SK-N-SH (cell line): ENCODE results near the gene CASP5. TPM values are rescaled to one million over a fixed set of nuclear protein-coding genes. Genes with fewer than 3 reads are reported as not detected.

ENCODE experiments used
- CTCF ChIA-PET: fragments of 300-600, 350-600 bp; formaldehyde crosslinking; extraction: SDS; loops from one replicate; lab custom pipeline; 2021; lab: Yijun Ruan, JAX
- POLR2A ChIA-PET: fragments of 350-600 bp; sonication (Branson Sonifier 250); formaldehyde crosslinking; extraction: SDS; loops from one replicate; lab custom pipeline; 2020; ENCODE audit warnings: antibody characterized with exemption, inconsistent platforms; lab: Yijun Ruan, JAX
- DNase-seq: peaks from one replicate; pipeline ENCODE4 v3.0.0; 2012
- H2AFZ ChIP-seq: fragments of 200-600 bp; sonication (generic); 2 replicates; pipeline ENCODE4 v1.8.1; 2016; ENCODE audit warnings: antibody characterized with exemption, mild to moderate bottlenecking, low read depth
- H3F3A ChIP-seq: fragments of 200-600 bp; sonication (generic); replicated peaks from 2 replicates; pipeline ENCODE3; 2016; ENCODE audit warnings: antibody characterized with exemption, mild to moderate bottlenecking; ENCODE audit not compliant: insufficient read depth
- H3K27ac ChIP-seq, 2 experiments: fragments of 200-500 bp in 1 of 2; fragments of 200-600 bp in 1 of 2; sonication (Bioruptor generic) in 1 of 2; sonication (generic), shearing (Covaris generic) in 1 of 2; 2 replicates each; pipeline versions ENCODE4 v1.5.1 to v1.6.1; 2014 to 2016; ENCODE audit warnings: low read depth in 2 of 2, inconsistent platforms in 1 of 2, low read length in 1 of 2, mild to moderate bottlenecking in 1 of 2, mixed read lengths in 1 of 2
- H3K27me3 ChIP-seq: fragments of 200-600 bp; sonication (generic), shearing (Covaris generic); 2 replicates; pipeline ENCODE4 v1.6.1; 2016; ENCODE audit warnings: mixed run types; ENCODE audit not compliant: insufficient read depth
- H3K36me3 ChIP-seq, 2 experiments: fragments of 200-500 bp in 1 of 2; fragments of 200-600 bp in 1 of 2; sonication (Bioruptor generic) in 1 of 2; sonication (generic) in 1 of 2; replicated peaks in 1 of 2; 2 replicates each; pipeline versions ENCODE3 to v1.5.1; 2014 to 2016; ENCODE audit warnings: low read length in 1 of 2, mild to moderate bottlenecking in 1 of 2; ENCODE audit not compliant: insufficient read depth in 2 of 2, control insufficient read depth in 1 of 2
- H3K4me1 ChIP-seq, 2 experiments: fragments of 200-500 bp in 1 of 2; fragments of 200-600 bp in 1 of 2; sonication (Bioruptor generic) in 1 of 2; sonication (generic), shearing (Covaris generic) in 1 of 2; 2 replicates each; pipeline versions ENCODE4 v1.5.1 to v1.6.1; 2014 to 2016; ENCODE audit warnings: low read depth in 1 of 2, low read length in 1 of 2, mixed run types in 1 of 2; ENCODE audit not compliant: insufficient read depth in 2 of 2, control insufficient read depth in 1 of 2
- H3K4me2 ChIP-seq: fragments of 200-600 bp; sonication (generic), shearing (Covaris generic); 2 replicates; pipeline ENCODE4 v1.6.1; 2017; ENCODE audit warnings: mixed run types
- H3K4me3 ChIP-seq, 2 experiments: fragments of 200-500 bp in 1 of 2; fragments of 200-600 bp in 1 of 2; sonication (Bioruptor generic) in 1 of 2; sonication (generic), shearing (Covaris generic) in 1 of 2; 2 replicates each; pipeline versions ENCODE4 v1.5.1 to v1.8.1; 2014 to 2016; ENCODE audit warnings: low read depth in 2 of 2, inconsistent platforms in 1 of 2, low read length in 1 of 2, mild to moderate bottlenecking in 1 of 2, mixed read lengths in 1 of 2, moderate library complexity in 1 of 2
- H3K79me2 ChIP-seq: fragments of 200-600 bp; sonication (generic); 2 replicates; pipeline ENCODE4 v1.8.1; 2017; ENCODE audit warnings: mild to moderate bottlenecking; ENCODE audit not compliant: insufficient read depth
- H3K9ac ChIP-seq: fragments of 200-600 bp; sonication (generic); 2 replicates; pipeline ENCODE4 v1.6.1; 2017; ENCODE audit warnings: mixed run types
- H3K9me2 ChIP-seq: fragments of 200-600 bp; sonication (generic); 2 replicates; pipeline ENCODE4 v1.6.1; 2017; ENCODE audit warnings: mixed run types
- H3K9me3 ChIP-seq: fragments of 200-600 bp; sonication (generic); 2 replicates; pipeline ENCODE4 v1.6.1; 2017; ENCODE audit warnings: mixed run types, mild to moderate bottlenecking, moderate library complexity
- H4K20me1 ChIP-seq: fragments of 200-600 bp; sonication (generic); 2 replicates; pipeline ENCODE4 v1.6.1; 2017; ENCODE audit warnings: mild to moderate bottlenecking, mixed run types; ENCODE audit not compliant: insufficient read depth
- ELF1 ChIP-seq: IDR thresholded peaks from 2 replicates; pipeline ENCODE4 v1.4.0; 2012
- EP300 ChIP-seq, 2 experiments: IDR thresholded peaks; 2 replicates each; pipeline versions ENCODE4 v1.4.0 to v1.6.1; 2012; ENCODE audit warnings: borderline replicate concordance in 1 of 2, low read depth in 1 of 2, low read length in 1 of 2
- EZH2phosphoT487 ChIP-seq: fragments of 200-600 bp; sonication (generic); IDR thresholded peaks from 2 replicates; pipeline ENCODE4 v1.6.1; 2017; ENCODE audit warnings: low read depth, mixed run types, mild to moderate bottlenecking, antibody characterized with exemption, moderate library complexity, borderline replicate concordance
- MEF2A ChIP-seq: IDR thresholded peaks from 2 replicates; pipeline ENCODE4 v1.4.0; 2012; ENCODE audit warnings: low read depth, borderline replicate concordance
- NFIC ChIP-seq: IDR thresholded peaks from 2 replicates; pipeline ENCODE4 v1.4.0; 2012; ENCODE audit warnings: borderline replicate concordance
- RXRA ChIP-seq: IDR thresholded peaks from 2 replicates; pipeline ENCODE4 v1.4.0; 2012; ENCODE audit warnings: low read depth, mild to moderate bottlenecking, borderline replicate concordance
- SIN3A ChIP-seq: IDR thresholded peaks from 2 replicates; pipeline ENCODE4 v1.6.1; 2012; ENCODE audit warnings: low read depth, mild to moderate bottlenecking, low read length, moderate library complexity, borderline replicate concordance
- SMC3 ChIP-seq: IDR thresholded peaks from 2 replicates; pipeline ENCODE4 v1.6.1; 2012; ENCODE audit warnings: low read depth, low read length, improper control_type of control experiment
- WGBS: methylation state at CpG from one replicate; pipeline ENCODE4 v1.1.6; 2017; ENCODE audit warnings: low lambda C conversion rate; 5-methylcytosine and 5-hydroxymethylcytosine counted together
- polyA plus RNA-seq, 3 experiments: library from polyadenylated mRNA; depleted of rRNA; stranded (reverse); fragments of >200 nt; gene quantifications; 2 replicates each; pipeline ENCODE4 v1.2.3, GENCODE V29; 2012
- TF ChIP-seq, protein P1 (sequence below): IDR thresholded peaks from 2 replicates; pipeline ENCODE4; 2012
- TF ChIP-seq, protein P2 (sequence below): IDR thresholded peaks from 2 replicates; pipeline ENCODE4 v1.4.0; 2012; ENCODE audit warnings: low read depth

The CASP5 gene
- polyA plus RNA-seq, 1 of the 3 experiments (the other 2 are of a cell fraction) = not detected

DNA sequence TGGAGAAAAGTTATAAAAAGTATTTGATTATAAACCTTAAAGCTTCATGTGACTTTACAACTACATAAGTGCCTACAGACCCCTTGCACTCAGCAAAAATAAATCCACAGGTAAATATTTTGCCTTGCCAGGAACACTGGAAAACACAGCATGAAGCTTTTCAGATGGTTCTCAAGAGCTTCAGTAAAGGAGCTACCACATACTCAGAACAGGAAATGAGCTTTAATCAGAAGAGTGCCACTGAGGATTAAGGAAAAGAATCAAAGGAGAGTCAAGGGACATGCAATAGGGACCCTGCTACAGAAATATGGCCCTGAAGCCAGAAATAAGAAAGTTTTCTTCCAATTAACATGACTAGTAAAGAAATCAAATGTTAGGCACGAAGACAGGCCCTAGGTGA lies 10.8 kb upstream of the CASP5 start (continued):
- TF ChIP-seq EZH2phosphoT487 = no peak
- no peak for TF ChIP-seq MEF2A
- TF ChIP-seq, protein P1, sequence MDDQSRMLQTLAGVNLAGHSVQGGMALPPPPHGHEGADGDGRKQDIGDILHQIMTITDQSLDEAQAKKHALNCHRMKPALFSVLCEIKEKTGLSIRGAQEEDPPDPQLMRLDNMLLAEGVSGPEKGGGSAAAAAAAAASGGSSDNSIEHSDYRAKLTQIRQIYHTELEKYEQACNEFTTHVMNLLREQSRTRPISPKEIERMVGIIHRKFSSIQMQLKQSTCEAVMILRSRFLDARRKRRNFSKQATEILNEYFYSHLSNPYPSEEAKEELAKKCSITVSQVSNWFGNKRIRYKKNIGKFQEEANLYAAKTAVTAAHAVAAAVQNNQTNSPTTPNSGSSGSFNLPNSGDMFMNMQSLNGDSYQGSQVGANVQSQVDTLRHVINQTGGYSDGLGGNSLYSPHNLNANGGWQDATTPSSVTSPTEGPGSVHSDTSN = no peak
- TF ChIP-seq RXRA = no peak
- TF ChIP-seq SMC3 = no peak
- TF ChIP-seq EP300 (IDR thresholded peaks at IDR 0.05; ENCODE audit: borderline replicate concordance in 1 of 2, low read depth in 1 of 2, low read length in 1 of 2) = no peak
- no peak for TF ChIP-seq SIN3A
- no peak for TF ChIP-seq ELF1

DNA sequence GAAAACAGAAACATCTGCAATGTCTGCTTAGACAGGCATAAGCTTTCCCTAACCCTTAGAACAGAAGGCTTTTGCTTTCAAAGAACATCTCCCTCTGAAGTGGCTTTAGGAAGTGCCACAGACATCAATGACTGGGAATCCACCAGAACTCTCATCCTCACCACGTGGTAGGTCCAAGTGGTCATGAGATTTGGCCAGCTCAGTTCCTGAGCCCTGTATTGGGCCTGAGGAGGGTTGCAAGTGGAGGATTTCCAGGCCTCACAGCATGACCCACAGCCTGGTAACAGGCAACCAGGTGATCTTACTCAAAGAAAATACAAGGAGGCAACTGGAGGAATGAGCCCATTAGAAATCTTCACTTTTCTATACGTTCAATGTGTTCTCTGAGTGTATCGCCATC lies 10.4 kb upstream of the CASP5 start:
- POLR2A ChIA-PET = no interaction called here
- CTCF ChIA-PET = no interaction called here
- Histone ChIP-seq H3K9ac (no peak overlapping the region), H3K4me2 (no peak overlapping the region), H2AFZ (no peak overlapping the region), H3K4me3 (no peak overlapping the region), H3K27ac (no peak overlapping the region), H3K79me2 (no peaks in the 10 kb centered on the region), H3K36me3 (no peaks in the 10 kb centered on the region), H4K20me1 (no peaks in the 10 kb centered on the region), H3K27me3 (no peaks in the 10 kb centered on the region), H3F3A (no peaks in the 10 kb centered on the region), H3K9me2 (no peaks in the 10 kb centered on the region), H3K9me3 (no peaks in the 10 kb centered on the region), H3K4me1 (no peaks in the 10 kb centered on the region; a peak in 1 of 4 replicates)
- 59% methylated on average over 3 of the region's 3 CpGs for WGBS
- TF ChIP-seq NFIC = no peak
- TF ChIP-seq SMC3 = no peak
- DNase-seq = no peak

DNA sequence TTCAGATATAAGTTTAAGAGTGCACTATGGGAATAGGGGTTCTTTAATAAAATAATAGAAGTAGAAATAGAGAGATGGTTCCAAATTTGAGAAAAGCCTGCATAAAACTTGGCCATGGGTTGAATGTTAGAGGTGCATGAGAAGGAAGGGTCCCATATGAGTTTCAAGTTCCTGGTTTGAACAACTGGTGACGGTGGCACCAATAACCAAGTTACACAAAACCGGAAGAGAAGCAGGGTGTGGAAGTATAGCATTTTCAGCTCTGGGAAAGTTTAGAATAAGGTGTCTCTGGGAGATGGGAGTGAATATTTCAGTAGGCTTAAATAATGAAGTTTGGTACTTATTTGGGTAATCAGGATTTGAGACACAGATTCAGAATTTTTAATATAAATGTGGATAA lies 9.5 kb upstream of the CASP5 start:
- POLR2A ChIA-PET = no interaction called here
- WGBS = 63% methylated on average over 2 of the region's 2 CpGs
- H4K20me1 ChIP-seq = no peaks in the 10 kb centered on the region
- H3K36me3 ChIP-seq = no peaks in the 10 kb centered on the region
- H3K27me3 ChIP-seq = no peaks in the 10 kb centered on the region
- H3K4me2 ChIP-seq = no peak overlapping the region
- no peaks in the 10 kb centered on the region for H3K9me2 ChIP-seq
- no peaks in the 10 kb centered on the region for H3K79me2 ChIP-seq
- TF ChIP-seq, protein P2, sequence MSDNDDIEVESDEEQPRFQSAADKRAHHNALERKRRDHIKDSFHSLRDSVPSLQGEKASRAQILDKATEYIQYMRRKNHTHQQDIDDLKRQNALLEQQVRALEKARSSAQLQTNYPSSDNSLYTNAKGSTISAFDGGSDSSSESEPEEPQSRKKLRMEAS = no peak
- H3K4me3 ChIP-seq = no peak overlapping the region
- no peak for DNase-seq
- H3K9ac ChIP-seq = no peak overlapping the region
- CTCF ChIA-PET = no interaction called here
- H2AFZ ChIP-seq = no peak overlapping the region
- no peaks in the 10 kb centered on the region; a peak in 1 of 4 replicates for H3K4me1 ChIP-seq
- H3K27ac ChIP-seq = no peak overlapping the region
- no peaks in the 10 kb centered on the region for H3F3A ChIP-seq
- H3K9me3 ChIP-seq = no peaks in the 10 kb centered on the region
